GM19372 (cell line): Measurements from ENCODE around the gene RPF1.

ENCODE experiments used
- ATAC-seq: cut with Tn5 transposase; IDR thresholded peaks from one replicate; pipeline ENCODE4 v1.9.1; 2021; ENCODE audit warnings: mild to moderate bottlenecking, low read depth, moderate library complexity; ENCODE audit not compliant: unreplicated experiment

Gene RPF1

DNA sequence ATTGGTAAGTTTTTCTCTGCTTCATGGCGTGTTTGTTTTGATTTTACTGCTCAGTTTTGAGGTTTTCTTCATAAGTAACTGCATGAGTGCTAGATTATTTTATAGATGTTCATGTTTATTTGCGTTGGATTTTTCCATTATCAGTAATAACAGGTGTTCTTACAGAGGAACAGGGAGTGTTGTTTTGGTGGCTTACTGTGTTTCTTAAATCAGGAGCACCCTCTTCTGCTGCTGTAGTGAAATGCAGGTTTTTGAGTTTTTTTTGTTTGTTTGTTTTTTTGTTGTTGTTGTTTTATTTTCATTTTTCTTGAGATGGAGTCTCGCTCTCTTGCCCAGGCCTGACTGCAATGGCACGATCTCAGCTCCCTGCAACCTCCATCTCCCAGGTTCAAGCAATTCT lies 62.6 kb downstream of the RPF1 start:
- ATAC-seq = no peak
